ENCODE results near the gene CYB5R2.

DNA sequence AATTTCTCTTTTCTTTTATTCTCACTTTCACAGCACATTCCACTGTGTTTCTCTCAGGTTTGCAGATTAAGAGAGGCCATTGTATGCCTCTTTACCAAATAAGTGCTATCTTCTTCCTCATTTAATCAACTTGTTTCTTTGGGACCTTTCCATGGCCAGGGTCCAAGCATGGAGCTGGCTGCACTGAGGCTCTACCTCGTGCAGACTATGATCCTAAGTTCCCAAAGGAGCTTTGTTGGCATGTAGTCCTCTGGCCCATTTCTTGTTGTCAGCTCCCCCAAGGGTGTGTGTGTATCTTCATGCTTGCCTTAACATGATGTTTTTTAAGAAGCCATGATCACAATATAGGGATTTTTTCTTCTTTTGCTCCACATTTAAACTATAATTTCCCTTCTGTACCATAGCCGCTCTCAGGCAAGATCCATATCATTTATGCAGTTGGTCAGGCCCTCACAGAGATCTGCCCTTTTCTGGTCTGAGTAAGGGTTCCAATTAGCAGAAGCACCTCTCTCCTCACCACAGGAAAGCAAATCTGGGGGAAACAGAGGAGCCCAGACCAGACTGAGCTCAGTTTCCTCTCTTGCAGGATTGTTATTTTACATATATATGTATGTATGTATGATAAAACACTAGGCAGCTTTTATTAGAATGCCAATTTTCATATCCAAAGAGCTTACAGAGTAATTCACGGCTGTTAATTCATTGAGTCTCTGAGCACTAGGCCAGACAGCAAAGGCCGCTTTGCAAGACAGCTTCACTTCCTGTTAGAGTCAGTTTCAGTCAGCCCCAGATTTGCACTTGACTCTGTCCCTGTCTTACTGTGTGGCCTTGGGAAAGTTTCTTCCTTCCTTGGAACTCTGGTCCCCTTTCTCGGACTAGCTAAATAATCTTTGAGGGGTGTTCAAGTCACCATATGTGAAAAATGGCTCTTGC is 34.3 kb downstream of the CYB5R2 start:
- TF ChIP-seq POLR2A (IDR thresholded peaks at IDR 0.05) = no peak
- TF ChIP-seq, protein P1, sequence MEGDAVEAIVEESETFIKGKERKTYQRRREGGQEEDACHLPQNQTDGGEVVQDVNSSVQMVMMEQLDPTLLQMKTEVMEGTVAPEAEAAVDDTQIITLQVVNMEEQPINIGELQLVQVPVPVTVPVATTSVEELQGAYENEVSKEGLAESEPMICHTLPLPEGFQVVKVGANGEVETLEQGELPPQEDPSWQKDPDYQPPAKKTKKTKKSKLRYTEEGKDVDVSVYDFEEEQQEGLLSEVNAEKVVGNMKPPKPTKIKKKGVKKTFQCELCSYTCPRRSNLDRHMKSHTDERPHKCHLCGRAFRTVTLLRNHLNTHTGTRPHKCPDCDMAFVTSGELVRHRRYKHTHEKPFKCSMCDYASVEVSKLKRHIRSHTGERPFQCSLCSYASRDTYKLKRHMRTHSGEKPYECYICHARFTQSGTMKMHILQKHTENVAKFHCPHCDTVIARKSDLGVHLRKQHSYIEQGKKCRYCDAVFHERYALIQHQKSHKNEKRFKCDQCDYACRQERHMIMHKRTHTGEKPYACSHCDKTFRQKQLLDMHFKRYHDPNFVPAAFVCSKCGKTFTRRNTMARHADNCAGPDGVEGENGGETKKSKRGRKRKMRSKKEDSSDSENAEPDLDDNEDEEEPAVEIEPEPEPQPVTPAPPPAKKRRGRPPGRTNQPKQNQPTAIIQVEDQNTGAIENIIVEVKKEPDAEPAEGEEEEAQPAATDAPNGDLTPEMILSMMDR (IDR thresholded peaks at IDR 0.05) = no peak
